GM10266 (cell line): Measurements from ENCODE around the gene MTG2.

Experiments used
- DNase-seq: peaks from one replicate; pipeline ENCODE4 v3.0.0; 2012; ENCODE audit errors: extremely low spot score
- TF ChIP-seq, protein P1 (sequence below): IDR thresholded peaks from 2 replicates; pipeline ENCODE4 v1.5.1; 2012; ENCODE audit warnings: mild to moderate bottlenecking, low read depth; ENCODE audit not compliant: control insufficient read depth, insufficient read depth; ENCODE audit errors: missing control alignments

The MTG2 gene

DNA sequence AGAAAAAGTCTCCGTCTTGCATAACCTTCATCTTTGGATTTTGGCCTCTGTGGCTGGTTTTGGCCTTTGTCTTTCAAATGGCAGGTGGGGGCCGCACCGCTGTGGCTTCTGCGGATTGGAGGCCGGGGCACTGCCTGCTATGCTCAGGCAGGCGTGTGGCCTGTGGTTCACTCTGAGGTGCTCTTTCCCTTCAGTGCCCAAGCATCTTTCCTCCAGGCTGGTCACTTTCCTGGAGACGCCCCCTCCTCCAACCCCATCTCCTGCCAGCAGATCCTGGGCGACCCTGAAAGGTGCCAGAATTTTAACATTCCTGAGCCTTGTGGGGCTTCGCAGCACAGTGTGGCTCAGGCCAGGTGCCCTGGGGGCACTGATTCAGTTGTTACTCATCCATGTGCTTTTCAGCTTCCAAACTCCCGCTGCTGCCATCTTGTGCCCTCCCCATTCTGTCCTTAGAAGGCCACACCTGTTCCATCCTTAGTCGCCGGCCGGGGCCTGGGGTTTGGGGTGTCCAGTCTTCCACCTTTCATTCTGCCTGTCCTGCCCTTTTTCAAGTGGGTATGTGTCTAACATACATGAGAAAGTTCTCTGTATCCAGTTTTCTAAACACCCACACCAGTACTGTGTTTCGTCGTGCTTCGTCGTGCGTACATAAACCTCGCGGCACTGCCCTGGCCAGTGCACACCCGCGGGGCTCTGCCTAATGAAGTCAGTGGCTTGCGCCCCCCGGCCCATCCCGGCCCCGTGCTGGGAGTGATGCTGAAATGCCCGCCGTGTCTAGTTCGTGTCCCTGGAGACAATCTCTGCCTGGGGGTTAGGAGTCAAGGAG, 27.2 kb upstream of the MTG2 start:
- DNase-seq, result no peak
- TF ChIP-seq, protein P1, sequence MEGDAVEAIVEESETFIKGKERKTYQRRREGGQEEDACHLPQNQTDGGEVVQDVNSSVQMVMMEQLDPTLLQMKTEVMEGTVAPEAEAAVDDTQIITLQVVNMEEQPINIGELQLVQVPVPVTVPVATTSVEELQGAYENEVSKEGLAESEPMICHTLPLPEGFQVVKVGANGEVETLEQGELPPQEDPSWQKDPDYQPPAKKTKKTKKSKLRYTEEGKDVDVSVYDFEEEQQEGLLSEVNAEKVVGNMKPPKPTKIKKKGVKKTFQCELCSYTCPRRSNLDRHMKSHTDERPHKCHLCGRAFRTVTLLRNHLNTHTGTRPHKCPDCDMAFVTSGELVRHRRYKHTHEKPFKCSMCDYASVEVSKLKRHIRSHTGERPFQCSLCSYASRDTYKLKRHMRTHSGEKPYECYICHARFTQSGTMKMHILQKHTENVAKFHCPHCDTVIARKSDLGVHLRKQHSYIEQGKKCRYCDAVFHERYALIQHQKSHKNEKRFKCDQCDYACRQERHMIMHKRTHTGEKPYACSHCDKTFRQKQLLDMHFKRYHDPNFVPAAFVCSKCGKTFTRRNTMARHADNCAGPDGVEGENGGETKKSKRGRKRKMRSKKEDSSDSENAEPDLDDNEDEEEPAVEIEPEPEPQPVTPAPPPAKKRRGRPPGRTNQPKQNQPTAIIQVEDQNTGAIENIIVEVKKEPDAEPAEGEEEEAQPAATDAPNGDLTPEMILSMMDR, result no peak

DNA sequence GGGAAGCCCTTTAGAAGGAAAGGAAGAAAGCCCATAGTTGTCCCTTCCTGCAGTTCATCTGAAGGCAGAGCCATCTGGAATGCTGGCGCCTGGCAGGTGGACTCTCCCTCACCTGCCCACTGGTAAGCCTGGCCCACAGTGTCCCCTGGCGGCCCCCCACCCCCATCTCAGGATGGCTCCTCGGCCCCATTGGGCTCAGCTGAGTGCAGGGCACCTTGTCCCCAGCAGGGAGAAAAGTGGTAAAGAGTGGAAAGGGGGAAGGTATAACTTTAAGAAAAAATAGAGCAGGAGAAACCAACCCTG, 26.6 kb upstream of the MTG2 start:
- TF ChIP-seq, protein P1, result no peak
- DNase-seq, result no peak

DNA sequence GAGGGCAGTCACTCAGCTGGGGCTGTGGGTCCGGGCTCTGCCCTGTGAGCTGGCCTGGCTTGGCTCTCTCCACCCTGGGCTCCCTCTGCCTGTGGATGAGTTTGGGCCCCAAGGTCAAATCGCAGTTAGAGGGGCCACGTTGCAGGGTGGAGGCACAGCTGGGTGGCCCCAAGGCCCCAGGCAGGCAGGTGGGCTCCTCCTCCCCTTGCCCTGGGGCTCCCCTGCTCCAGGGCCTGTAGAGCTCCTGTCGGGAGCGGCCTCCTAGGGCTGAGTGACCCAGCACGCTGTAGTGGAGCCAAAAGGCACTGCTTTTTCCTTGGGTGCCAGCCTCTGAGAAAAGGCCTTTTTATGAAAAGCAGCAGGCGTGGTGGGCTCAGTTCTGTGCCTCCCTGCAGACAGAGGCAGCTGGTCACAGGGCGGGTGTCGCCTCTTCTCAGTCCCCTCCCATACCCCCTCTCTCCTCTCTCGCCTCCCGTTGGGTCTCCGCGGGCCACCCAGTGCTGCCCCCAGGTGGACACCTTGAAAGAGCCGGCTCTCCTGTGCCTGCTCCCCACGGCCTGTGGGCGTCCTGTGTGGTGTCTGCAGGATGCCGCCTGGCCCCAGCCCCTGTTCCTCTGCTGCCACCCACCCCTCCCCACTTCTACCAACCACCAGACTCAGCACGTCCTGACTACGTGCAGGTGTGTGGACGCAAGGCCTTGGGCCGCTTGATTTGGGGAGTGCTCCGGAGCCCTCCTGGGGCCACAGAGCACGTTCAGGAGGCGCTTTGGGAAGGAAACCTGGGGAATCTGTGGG, 26.0 kb upstream of the MTG2 start:
- TF ChIP-seq, protein P1, result peak; percentile 71
- peak; percentile 88 for DNase-seq

DNA sequence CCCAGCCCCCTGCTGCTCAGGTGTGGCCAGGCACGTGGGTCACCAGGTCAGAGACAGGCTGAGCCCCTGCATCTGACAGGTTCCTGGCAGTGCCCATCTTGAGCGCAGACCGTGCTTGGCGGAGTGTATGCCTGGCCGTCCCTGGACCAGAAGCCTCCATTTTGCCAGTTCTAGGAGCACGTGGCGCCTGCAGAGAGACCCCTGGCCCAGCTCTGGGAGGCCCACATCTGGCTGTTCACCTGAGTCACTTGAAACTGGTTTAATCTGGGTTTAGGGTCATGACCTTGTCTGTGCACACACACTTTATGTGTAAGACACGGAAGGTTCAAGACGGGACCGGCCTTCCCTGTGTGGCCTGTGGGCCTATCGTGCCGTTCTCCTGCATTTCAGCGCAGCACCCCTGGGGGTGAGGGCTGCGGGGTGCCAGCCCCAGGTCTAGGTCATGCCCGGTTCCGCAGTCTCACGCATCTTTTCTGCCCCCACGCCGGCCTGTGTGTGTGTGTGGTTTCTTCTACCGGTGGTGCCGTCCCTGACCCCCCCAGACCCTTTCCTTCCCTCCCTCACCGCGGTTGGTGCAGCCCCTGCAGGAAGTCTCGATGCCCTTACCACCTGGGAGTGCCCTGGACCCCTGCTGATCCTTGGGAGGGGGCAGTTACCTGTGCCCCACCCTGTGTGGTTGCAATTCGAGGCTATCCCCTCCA, 25.3 kb upstream of the MTG2 start:
- TF ChIP-seq, protein P1, result no peak
- DNase-seq, result no peak

DNA sequence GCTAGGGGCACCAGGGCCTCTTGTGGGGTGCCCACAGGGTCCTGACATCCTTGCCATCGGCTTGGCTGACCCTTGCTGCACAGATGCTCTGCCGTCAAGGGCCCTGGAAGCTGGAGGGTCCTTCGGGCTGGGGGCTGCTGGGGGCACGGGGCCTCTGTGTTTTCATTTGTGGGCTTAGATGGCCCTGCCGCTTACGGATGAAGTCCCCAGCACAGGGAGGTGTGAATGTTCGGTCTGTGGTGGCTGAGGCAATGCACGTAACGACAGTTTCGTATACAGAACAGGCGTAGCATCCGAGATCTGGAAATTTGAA, 24.8 kb upstream of the MTG2 start:
- TF ChIP-seq, protein P1, result no peak
- no peak for DNase-seq

DNA sequence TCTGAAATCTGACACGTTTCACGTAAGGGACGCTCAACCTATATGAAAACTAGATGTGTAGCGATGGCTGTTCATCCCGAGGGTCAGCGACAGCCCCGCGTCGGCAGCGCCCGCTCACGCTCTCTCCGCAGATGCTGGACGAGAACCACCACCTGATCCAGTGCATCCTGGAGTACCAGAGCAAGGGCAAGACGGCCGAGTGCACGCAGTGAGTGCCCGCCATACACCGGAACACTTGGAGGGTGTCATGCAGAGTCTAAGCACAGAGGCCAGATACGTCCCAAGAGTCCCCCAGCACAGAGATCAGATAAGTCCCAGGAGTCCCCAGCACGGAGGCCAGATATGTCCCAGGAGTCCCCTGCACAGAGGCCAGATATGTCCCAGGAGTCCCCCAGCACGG, 24.3 kb upstream of the MTG2 start:
- no peak for DNase-seq
- TF ChIP-seq, protein P1, result no peak

DNA sequence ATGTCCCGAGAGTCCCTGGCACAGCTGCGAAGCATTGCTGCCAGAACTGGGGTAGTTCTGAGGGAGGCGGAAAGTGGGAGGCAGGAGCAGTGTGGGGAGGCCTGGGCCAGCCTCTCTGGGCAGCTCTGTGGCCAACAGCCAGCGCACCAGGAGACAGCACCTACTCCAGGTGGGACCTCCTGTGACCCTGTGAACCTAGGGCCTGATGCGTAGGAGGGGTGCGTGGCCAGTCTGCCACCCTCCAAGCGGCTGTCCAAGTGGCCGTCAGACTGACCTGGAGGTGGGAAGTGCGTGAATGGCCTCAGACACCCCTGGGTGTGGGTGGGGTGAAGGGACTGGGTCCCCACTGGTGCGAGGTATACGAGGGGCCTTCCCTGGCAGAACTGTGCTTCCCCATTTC, 23.8 kb upstream of the MTG2 start:
- no peak for DNase-seq
- TF ChIP-seq, protein P1, result no peak
